HEK293 (cell line): ENCODE results near the gene KCNJ5.

ENCODE experiments used
- CTCF ChIP-seq: fragments of 450-650 bp; formaldehyde crosslinking; IDR thresholded peaks from 2 replicates; pipeline ENCODE4 v1.5.1; 2016; ENCODE audit warnings: missing biosample characterization, missing genetic modification characterization
- HOXD13 ChIP-seq: sonication (generic); formaldehyde crosslinking; IDR thresholded peaks from 2 replicates; pipeline ENCODE4 v1.8.0; 2022; ENCODE audit warnings: missing genetic modification reagents, borderline replicate concordance
- PRDM6 ChIP-seq: fragments of 450-650 bp; formaldehyde crosslinking; IDR thresholded peaks from 2 replicates; pipeline ENCODE4 v1.5.1; 2017; ENCODE audit warnings: missing biosample characterization, missing genetic modification characterization
- REST ChIP-seq: fragments of 450-650 bp; formaldehyde crosslinking; IDR thresholded peaks from 2 replicates; pipeline ENCODE4 v1.5.1; 2016; ENCODE audit warnings: missing biosample characterization, missing genetic modification characterization
- SETDB1 ChIP-seq: IDR thresholded peaks from one replicate; pipeline ENCODE4 v1.6.1; 2017; ENCODE audit warnings: mild to moderate bottlenecking, low read length, moderate library complexity, mixed read lengths; ENCODE audit not compliant: insufficient read length
- TRIM28 ChIP-seq: IDR thresholded peaks from 2 replicates; pipeline ENCODE4 v1.6.1; 2011; ENCODE audit warnings: low read length, control low read depth, borderline replicate concordance
- ZBTB17 ChIP-seq: fragments of 450-650 bp; formaldehyde crosslinking; IDR thresholded peaks from 2 replicates; pipeline ENCODE4 v1.5.1; 2016; ENCODE audit warnings: missing biosample characterization, missing genetic modification characterization
- ZFP69B ChIP-seq: fragments of 450-650 bp; formaldehyde crosslinking; IDR thresholded peaks from 2 replicates; pipeline ENCODE4 v1.5.1; 2016; ENCODE audit warnings: missing biosample characterization, missing genetic modification characterization
- ZNF121 ChIP-seq: fragments of 450-650 bp; formaldehyde crosslinking; IDR thresholded peaks from 2 replicates; pipeline ENCODE4 v1.5.1; 2016; ENCODE audit warnings: missing biosample characterization, missing genetic modification characterization
- ZNF513 ChIP-seq: fragments of 450-650 bp; IDR thresholded peaks from 2 replicates; pipeline ENCODE4 v1.5.1; 2018; ENCODE audit warnings: missing biosample characterization, missing genetic modification characterization
- ZNF692 ChIP-seq: fragments of 450-650 bp; formaldehyde crosslinking; IDR thresholded peaks from 2 replicates; pipeline ENCODE4 v1.5.1; 2016; ENCODE audit warnings: missing biosample characterization, missing genetic modification characterization
- TF ChIP-seq, protein P1 (sequence below): fragments of 450-650 bp; formaldehyde crosslinking; IDR thresholded peaks from 2 replicates; pipeline ENCODE4 v1.5.1; 2016; ENCODE audit warnings: missing biosample characterization, missing genetic modification characterization

DNA sequence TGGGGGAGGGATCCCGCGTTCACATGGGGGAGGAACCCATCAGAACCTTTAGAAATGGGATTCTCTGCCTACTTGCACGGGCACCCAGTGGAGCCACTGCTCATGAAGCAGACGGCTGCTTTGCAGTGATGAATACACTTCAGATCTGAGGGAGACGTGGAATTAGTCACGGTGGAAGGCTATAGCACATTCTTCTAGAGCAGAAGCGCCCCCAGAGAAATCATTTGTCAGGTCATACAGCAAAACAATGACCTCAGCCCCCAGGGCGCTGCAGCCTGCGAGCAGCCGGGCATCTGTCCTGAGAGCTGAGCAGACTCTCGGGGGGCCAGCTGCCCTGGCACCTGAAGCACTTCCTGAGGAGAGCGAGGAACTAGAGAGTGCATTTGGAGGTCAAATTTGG, 38.8 kb downstream of the KCNJ5 start:
- TF ChIP-seq CTCF (tag by site-specific recombination) = no peak
- no peak for TF ChIP-seq ZNF121 (tag by site-specific recombination)
- no peak for TF ChIP-seq ZNF513 (tag by site-specific recombination)
- TF ChIP-seq, protein P1, sequence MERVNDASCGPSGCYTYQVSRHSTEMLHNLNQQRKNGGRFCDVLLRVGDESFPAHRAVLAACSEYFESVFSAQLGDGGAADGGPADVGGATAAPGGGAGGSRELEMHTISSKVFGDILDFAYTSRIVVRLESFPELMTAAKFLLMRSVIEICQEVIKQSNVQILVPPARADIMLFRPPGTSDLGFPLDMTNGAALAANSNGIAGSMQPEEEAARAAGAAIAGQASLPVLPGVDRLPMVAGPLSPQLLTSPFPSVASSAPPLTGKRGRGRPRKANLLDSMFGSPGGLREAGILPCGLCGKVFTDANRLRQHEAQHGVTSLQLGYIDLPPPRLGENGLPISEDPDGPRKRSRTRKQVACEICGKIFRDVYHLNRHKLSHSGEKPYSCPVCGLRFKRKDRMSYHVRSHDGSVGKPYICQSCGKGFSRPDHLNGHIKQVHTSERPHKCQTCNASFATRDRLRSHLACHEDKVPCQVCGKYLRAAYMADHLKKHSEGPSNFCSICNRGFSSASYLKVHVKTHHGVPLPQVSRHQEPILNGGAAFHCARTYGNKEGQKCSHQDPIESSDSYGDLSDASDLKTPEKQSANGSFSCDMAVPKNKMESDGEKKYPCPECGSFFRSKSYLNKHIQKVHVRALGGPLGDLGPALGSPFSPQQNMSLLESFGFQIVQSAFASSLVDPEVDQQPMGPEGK (tag by site-specific recombination) = no peak
- no peak for TF ChIP-seq PRDM6
- TF ChIP-seq TRIM28 = no peak
- no peak for TF ChIP-seq REST
- no peak for TF ChIP-seq ZNF692 (tag by site-specific recombination)
- no peak for TF ChIP-seq SETDB1
- TF ChIP-seq HOXD13 = no peak
- no peak for TF ChIP-seq ZFP69B (tag by site-specific recombination)
- no peak for TF ChIP-seq ZBTB17 (tag by site-specific recombination)
